HL-60 (cell line): ENCODE results near the gene MON2.

Experiments used
- GABPA ChIP-seq: IDR thresholded peaks from 2 replicates; pipeline ENCODE4 v1.6.1; 2012; ENCODE audit warnings: low read depth
- POLR2AphosphoS5 ChIP-seq: IDR thresholded peaks from 2 replicates; pipeline ENCODE4 v1.6.1; 2012; ENCODE audit warnings: low read depth
- SPI1 ChIP-seq: IDR thresholded peaks from 2 replicates; pipeline ENCODE4 v1.6.1; 2012; ENCODE audit warnings: low read depth, mild to moderate bottlenecking, borderline replicate concordance
- TF ChIP-seq, protein P1 (sequence below): IDR thresholded peaks from one replicate; pipeline ENCODE4 v1.5.1; 2011; ENCODE audit warnings: low read length, control low read depth, inconsistent platforms; ENCODE audit not compliant: insufficient read depth
- TF ChIP-seq, protein P2 (sequence below): IDR thresholded peaks from 2 replicates; pipeline ENCODE4 v1.6.1; 2012; ENCODE audit warnings: low read depth; ENCODE audit not compliant: insufficient replicate concordance

DNA sequence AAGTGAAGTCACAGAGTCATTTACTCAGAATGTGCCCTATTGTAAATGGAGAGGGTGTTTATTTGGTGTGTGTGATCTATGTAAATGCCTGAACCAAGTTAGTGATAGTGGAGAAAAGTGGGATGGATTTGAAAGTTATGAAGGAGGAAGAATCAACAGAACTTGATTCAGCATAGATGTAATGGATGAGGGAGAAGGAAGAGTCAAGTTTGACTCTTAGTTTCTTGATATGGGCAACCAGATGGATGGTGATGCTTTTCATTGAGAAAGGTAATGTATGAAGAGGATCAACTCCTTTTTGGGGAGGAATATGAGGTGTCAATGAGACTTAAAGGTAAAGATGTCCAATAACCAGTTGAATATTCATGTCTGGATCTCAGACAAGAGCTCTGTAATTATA is 6.7 kb upstream of the MON2 start:
- TF ChIP-seq, protein P1, sequence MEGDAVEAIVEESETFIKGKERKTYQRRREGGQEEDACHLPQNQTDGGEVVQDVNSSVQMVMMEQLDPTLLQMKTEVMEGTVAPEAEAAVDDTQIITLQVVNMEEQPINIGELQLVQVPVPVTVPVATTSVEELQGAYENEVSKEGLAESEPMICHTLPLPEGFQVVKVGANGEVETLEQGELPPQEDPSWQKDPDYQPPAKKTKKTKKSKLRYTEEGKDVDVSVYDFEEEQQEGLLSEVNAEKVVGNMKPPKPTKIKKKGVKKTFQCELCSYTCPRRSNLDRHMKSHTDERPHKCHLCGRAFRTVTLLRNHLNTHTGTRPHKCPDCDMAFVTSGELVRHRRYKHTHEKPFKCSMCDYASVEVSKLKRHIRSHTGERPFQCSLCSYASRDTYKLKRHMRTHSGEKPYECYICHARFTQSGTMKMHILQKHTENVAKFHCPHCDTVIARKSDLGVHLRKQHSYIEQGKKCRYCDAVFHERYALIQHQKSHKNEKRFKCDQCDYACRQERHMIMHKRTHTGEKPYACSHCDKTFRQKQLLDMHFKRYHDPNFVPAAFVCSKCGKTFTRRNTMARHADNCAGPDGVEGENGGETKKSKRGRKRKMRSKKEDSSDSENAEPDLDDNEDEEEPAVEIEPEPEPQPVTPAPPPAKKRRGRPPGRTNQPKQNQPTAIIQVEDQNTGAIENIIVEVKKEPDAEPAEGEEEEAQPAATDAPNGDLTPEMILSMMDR = no peak
- TF ChIP-seq, protein P2, sequence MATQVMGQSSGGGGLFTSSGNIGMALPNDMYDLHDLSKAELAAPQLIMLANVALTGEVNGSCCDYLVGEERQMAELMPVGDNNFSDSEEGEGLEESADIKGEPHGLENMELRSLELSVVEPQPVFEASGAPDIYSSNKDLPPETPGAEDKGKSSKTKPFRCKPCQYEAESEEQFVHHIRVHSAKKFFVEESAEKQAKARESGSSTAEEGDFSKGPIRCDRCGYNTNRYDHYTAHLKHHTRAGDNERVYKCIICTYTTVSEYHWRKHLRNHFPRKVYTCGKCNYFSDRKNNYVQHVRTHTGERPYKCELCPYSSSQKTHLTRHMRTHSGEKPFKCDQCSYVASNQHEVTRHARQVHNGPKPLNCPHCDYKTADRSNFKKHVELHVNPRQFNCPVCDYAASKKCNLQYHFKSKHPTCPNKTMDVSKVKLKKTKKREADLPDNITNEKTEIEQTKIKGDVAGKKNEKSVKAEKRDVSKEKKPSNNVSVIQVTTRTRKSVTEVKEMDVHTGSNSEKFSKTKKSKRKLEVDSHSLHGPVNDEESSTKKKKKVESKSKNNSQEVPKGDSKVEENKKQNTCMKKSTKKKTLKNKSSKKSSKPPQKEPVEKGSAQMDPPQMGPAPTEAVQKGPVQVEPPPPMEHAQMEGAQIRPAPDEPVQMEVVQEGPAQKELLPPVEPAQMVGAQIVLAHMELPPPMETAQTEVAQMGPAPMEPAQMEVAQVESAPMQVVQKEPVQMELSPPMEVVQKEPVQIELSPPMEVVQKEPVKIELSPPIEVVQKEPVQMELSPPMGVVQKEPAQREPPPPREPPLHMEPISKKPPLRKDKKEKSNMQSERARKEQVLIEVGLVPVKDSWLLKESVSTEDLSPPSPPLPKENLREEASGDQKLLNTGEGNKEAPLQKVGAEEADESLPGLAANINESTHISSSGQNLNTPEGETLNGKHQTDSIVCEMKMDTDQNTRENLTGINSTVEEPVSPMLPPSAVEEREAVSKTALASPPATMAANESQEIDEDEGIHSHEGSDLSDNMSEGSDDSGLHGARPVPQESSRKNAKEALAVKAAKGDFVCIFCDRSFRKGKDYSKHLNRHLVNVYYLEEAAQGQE = no peak
- TF ChIP-seq POLR2AphosphoS5 (no peak), GABPA (no peak), SPI1 (no peak)
